Left colon (tissue), 2 donors: ENCODE measurements around the gene OVCA2. TPM values are rescaled to one million over a fixed set of nuclear protein-coding genes. Genes with fewer than 3 reads are reported as not detected.

ENCODE experiments used
- ATAC-seq: fragments of 200-7000 bp; cut with Tn5 transposase; one replicate; pipeline ENCODE4 v1.9.1; 2020; ENCODE audit warnings: mild to moderate bottlenecking, moderate library complexity
- DNase-seq, 2 donors: peaks; one replicate each; pipeline ENCODE4 v3.0.0-alpha.2; 2020
- intact Hi-C, 2 donors: fragments of 100-400 bp; cut with DNase I in 1 of 2; cut with micrococcal nuclease in 1 of 2; formaldehyde crosslinking; loops; one replicate each; pipeline versions ENCODE4 v1.11.2 to v1.14.0; 2022; cut with DNase I, micrococcal nuclease
- total RNA-seq, 2 donors: library from RNA; stranded (reverse); fragmentation: NEBNext Ultra II Directional; extraction: Animal tissue kit (Norgen Biotek cat#: 25700); gene quantifications; one replicate each; pipeline ENCODE4 v1.2.1, GENCODE V29; 2021
- donor health status: DM: no; HTN: no; CAD: no.
- donor health status: DM: yes; HTN: yes; CAD: no.

OVCA2 gene
- total RNA-seq, 2 donors from 2014 or later, result 39.2 to 39.7 TPM

- ATAC-seq (peak; percentile 52), DNase-seq (peak in 1 of 2 donors; percentile 76)
- intact Hi-C loops, result no loop called here
Observed at GRCh38 chr17:2050300-2051060, 8.7 kb downstream of the OVCA2 start.

DNA sequence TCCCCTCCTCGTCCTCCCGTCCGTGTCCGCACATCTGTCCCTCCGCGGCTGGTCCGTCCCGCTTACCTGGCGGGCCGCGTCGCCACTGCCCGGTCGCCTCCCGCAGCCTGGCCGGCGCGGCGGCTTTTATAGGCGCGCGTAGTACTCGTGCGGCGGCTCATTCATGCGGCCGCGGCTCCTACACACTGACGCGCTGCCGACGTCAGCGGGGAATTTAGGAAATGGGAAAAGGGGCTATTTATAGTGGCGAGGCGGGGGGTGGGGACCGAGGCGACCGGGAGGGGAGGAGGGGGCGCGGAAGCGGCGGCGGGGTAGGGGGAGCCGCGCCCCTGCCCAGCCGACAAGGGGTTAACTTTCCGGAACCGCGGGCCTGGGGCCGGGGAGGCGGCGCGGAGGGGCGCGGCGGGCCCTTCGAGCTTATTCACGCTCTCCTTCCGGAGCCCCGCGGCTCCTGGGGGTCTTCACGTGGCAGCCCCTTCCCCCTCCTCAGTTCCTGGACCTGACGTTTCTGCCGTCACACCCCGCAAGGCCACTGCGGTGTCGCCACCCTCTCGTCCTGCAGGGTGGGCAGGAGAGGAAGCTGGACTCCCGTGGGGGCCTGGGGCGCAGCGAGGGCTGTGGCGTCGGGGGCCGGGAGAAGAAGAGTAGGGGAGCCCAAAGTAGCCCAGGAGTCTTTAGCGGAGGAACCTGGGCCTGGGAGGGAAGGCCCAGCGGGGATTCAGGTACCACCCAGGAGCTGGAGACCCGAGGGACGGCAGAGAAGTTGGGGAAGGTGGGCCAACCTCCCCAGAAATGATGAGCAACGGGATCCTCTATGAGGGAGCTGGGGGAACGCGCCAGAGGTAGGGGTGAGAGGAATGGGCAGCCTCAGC lies 9.5 kb downstream of the OVCA2 start:
- ATAC-seq (peak; percentile 26), DNase-seq (no peak)
- intact Hi-C loops, result no loop called here

- ATAC-seq, result no peak
- intact Hi-C loops, result no loop called here
- DNase-seq, result no peak
Observed at GRCh38 chr17:2051933-2052559, 10.2 kb downstream of the OVCA2 start.

DNA sequence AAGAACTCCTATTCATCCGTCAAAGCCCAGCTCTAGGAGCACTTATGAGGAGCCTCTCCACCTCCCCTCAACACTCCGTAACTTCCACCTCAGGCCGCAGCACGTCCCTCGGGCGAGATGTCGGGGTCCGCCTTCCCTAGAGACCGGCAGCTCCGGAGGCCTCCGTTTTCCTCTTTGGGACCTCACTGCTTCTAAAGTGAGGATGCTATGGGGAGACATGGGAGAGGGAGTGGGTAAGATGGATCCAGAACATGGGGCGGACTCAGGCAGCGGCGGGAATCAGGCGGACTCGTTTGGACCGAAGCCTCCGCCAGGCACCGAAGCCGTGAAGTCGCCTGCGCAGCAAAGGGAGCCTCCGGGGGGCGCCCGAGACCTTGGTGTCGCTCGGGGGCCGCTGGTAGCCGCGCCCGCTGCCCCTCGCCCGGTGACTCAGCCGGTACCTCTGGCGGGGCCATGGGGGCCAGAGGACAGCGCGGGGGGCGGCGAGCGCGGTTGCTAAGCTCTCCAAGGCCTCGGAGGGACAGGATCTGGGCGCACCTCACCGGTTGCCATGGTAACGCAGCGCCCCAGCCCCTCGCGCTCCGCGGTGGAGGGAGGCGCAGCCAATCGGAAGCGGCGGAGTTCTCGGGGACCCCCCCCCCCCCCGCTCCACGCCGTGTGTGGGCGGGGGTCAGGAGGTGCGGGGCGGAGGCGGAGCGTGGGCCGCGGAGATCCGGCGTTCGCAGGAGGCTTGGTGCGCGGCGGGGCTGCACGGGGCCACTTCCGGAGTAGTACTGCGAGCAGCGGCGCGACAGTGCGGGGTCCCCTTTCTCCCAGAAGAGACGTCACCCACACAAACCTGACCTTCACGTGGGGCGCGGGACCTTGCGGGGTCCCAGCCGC lies 11.8 kb downstream of the OVCA2 start:
- ATAC-seq, result no peak
- DNase-seq, result peak in 1 of 2 donors; percentile 81
- intact Hi-C loops, result loop anchor here in 1 of 2 donors (2.0 kb wide), 1 partner anchor 191 kb away; no protein-coding TSS in a partner anchor

DNA sequence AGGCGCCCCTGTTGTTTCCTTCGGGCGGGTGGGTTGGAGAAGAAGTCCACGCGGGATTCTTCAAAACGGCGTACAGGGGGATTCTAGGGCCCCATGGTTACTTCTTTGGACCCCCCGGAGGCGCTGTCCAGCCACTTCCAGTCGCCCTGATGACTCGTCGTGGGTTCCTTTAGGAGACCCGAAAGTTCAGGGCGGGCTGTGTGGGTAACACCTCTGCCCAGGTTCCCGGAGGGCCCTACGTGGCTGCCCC lies 12.4 kb downstream of the OVCA2 start:
- DNase-seq (no peak), ATAC-seq (no peak)
- intact Hi-C loops, result loop anchor here in 1 of 2 donors (2.0 kb wide), 1 partner anchor 191 kb away; no protein-coding TSS in a partner anchor

DNA sequence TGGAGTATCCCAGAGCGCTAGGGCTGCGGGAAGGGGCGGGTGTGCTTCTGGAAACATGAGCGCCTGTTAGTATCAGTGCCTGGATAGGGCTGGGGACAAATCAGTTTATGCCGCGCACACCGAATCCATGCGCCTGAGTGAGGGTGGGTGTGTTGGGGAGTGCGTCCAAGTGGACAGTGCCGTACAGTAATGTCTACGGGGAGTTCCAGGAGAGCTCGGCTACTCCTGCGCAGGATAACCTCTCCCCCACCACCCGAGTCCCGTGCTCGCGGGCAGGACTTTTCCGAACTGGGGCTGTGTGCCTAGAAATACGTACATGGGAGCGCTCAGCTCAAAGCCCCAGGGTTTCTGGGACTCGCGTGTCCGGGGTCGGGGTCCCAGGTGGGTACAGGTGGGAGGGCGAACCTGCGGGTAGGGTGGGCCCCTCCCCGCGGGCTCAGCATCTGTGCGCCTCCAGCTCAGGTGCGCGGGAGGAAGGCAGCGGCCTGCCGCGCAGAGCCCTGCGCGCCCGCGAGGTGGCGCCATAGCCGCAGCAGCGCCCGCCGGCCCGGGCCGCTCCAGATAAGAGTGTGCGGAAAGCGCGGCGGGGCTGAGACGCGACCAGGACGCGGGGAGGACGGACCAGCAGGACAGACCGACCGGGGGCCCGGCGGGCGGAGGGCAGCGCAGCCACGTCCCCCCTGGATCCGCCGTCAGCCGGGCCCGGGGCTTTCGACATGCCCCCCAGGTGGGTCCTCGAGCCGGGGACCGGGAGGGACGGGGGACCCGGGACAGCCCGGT lies 12.9 kb downstream of the OVCA2 start, which contains the start of gene HIC1:
TSS of gene HIC1 (plus strand) at position 592 of the 780 bp plus-strand sequence. CDS start 1,588 bp downstream, outside the sequence.
- ATAC-seq, result peak; percentile 56
- intact Hi-C loops, result loop anchor here in 1 of 2 donors (2.0 kb wide), 1 partner anchor 190 kb away; no protein-coding TSS in a partner anchor

DNA sequence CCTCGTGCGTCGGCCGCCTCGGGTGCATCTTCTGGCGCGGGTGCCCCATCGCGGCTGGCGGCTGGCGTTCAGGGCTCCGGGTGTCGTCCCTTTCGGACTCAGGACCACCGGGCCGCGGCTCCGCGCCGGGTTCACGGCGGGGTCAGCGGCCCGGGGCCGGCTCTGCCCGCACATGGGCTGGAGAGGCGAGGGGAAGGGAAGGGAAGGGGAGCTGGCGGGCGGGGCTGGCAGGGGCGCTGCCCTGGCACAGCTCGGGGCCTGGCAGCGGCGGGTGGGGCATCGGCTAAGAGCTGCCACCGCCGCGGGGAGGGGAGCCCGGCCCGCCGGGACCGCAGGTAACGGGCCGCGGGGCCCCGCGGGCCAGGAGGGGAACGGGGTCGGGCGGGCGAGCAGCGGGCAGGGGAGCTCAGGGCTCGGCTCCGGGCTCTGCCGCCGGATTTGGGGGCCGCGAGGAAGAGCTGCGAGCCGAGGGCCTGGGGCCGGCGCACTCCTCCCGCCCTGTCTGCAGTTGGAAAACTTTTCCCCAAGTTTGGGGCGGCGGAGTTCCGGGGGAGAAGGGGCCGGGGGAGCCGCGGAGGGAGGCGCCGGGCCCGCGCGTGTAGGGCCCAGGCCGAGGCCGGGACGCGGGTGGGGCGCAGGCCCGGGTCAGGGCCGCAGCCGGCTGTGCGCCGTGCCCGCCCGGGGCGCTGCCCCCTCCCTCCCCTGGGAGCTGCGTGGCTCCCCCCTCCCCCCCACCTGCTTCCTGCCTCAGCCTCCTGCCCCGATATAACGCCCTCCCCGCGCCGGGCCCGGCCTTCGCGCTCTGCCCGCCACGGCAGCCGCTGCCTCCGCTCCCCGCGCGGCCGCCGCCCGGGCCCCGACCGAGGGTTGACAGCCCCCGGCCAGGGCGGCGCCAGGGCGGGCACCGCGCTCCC lies 13.7 kb downstream of the OVCA2 start:
- DNase-seq, result peak in 1 of 2 donors; percentile 54
- intact Hi-C loops, result loop anchor here in 1 of 2 donors (2.0 kb wide), 1 partner anchor 189 kb away; no protein-coding TSS in a partner anchor
- ATAC-seq, result no peak

More for the DNA sequence above, 12.9 kb downstream of the OVCA2 start, which contains the start of gene HIC1:
- peak in 1 of 2 donors; percentile 78 for DNase-seq

- ATAC-seq (peak; percentile 28), DNase-seq (peak in 1 of 2 donors; percentile 58)
Observed at GRCh38 chr17:2056206-2057174, 14.7 kb downstream of the OVCA2 start.

GRCh38 chr17:2057175-2057759 lies 15.4 kb downstream of the OVCA2 start:
- ATAC-seq, result no peak
- DNase-seq, result no peak
- intact Hi-C loops, result no loop called here

More at GRCh38 chr17:2056206-2057174, 14.7 kb downstream of the OVCA2 start:
- intact Hi-C loops, result no loop called here

DNA sequence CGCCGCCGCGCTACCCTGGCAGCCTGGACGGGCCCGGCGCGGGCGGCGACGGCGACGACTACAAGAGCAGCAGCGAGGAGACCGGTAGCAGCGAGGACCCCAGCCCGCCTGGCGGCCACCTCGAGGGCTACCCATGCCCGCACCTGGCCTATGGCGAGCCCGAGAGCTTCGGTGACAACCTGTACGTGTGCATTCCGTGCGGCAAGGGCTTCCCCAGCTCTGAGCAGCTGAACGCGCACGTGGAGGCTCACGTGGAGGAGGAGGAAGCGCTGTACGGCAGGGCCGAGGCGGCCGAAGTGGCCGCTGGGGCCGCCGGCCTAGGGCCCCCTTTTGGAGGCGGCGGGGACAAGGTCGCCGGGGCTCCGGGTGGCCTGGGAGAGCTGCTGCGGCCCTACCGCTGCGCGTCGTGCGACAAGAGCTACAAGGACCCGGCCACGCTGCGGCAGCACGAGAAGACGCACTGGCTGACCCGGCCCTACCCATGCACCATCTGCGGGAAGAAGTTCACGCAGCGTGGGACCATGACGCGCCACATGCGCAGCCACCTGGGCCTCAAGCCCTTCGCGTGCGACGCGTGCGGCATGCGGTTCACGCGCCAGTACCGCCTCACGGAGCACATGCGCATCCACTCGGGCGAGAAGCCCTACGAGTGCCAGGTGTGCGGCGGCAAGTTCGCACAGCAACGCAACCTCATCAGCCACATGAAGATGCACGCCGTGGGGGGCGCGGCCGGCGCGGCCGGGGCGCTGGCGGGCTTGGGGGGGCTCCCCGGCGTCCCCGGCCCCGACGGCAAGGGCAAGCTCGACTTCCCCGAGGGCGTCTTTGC lies 16.2 kb downstream of the OVCA2 start:
- no peak for DNase-seq
- intact Hi-C loops, result no loop called here

GRCh38 chr17:2058586-2059546 lies 17.0 kb downstream of the OVCA2 start:
- peak; percentile 71 for ATAC-seq
- intact Hi-C loops, result no loop called here
- peak; percentile 69 to 89 for DNase-seq

More for the DNA sequence above, 16.2 kb downstream of the OVCA2 start:
- ATAC-seq, result no peak

DNA sequence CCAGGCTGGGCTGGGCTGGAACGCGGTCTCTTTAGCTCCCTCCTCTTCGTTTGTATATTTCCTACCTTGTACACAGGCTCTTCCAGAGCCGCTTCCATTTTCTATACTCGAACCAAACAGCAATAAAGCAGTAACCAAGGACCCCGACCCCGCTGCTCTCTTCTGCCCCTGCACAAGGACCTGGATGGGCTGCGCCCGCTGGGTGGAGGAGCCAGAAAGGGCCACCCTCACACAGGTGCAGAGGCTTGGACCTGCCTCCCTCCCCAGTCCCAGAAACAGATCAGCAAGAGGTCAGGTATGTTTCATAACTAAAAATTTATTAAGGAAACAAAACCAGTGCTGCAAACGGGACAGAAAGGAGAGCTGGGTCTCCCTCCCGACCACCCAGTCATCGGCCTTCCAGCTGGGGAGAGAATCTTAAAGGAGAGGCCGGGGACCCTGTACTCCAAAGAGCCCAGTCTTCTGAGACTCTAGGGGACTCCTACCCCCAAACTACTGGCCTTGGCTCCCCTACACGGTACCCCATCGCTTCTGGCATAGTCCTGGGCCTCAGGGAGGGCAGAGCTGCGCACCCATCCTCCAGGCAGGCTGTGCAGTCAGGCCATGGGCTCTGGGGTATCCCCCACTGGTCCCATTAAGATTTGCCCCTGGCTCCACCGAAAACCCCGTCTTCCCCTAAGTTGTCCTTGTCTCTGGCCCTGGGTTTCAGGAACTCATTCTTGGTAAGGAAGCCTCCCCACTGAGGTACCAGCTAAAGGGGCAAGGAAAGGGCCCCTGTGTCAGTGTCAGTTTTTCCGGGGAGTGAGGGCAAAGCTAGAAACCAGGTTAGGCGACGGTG lies 17.9 kb downstream of the OVCA2 start:
- ATAC-seq (no peak), DNase-seq (no peak)
- intact Hi-C loops, result loop anchor here in 1 of 2 donors (5.0 kb wide), 1 partner anchor 173 kb away; no protein-coding TSS in a partner anchor
